HG03064 (cell line): Measurements from ENCODE around the gene SLCO1B1.
"Not testable (repeated sequence)": the region's sequence is repeated elsewhere in the genome, so short reads cannot be mapped to it uniquely, and the experiment has no call there.

Source experiments
- ATAC-seq: cut with Tn5 transposase; IDR thresholded peaks from one replicate; pipeline ENCODE4 v1.9.1; 2021; ENCODE audit warnings: low read depth; ENCODE audit not compliant: unreplicated experiment

The SLCO1B1 gene

GRCh38 chr12:21130998-21131397, at the start of gene SLCO1B1:
SLCO1B1 (plus strand) TSS chr12:21131194; CDS start chr12:21141575, 10,381 bp downstream.
- no peak for ATAC-seq

DNA sequence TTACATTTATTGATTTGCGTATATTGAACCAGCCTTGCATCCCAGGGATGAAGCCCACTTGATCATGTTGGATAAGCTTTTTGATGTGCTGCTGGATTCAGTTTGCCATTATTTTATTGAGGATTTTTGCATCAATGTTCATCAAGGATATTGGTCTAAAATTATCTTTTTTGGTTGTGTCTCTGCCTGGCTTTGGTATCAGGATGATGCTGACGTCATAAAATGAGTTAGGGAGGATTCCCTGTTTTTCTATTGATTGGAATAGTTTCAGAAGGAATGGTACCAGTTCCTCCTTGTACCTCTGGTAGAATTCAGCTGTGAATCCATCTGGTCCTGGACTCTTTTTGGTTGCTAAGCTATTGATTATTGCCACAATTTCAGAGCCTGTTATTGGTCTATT, 46.2 kb upstream of the SLCO1B1 start:
- ATAC-seq = not testable (repeated sequence)

GRCh38 chr12:21111732-21112131, 19.3 kb upstream of the SLCO1B1 start:
- no peak for ATAC-seq

DNA sequence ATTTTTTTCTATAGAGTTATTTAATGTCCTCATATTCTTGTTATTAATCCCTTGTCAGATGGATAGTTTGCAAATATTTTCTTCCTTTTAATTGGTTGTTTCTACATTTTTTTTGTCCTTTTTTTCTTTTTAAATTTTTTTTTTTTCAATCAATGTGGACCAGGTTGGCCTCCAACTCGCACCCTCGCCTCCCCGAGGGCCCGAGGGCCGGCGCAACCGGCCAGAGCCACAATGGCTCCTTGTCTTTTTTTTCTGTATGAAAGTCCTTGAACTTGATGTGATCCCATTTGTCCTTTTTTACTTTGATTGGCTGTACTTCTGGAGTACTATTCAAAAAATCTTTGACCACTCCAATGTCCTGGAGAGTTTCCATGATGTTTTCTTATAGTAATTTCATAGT, 17.7 kb upstream of the SLCO1B1 start:
- ATAC-seq = no peak

- no peak for ATAC-seq
Observed at GRCh38 chr12:21117995-21118394, 13.0 kb upstream of the SLCO1B1 start.

- ATAC-seq = no peak
Observed at GRCh38 chr12:21118760-21119159, 12.2 kb upstream of the SLCO1B1 start.

DNA sequence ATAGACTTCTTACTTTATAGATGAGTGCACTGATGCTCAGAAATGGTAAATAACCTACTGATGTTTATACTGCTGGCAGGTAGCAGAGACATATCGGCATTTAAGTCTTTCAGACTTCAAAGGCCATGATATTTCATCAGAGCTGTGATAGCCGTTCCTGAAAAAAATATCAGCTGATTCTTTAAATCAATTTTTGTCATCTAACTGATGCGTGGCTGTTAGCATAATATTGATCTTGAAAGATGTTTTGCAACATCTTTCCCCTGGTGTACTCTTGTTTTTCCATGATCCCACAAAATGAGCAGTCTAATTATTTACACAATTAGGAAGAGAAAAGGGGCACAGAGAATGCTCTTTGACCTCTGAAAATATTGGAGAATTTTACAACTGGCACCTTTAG, 1.6 kb upstream of the SLCO1B1 start:
- ATAC-seq = no peak

DNA sequence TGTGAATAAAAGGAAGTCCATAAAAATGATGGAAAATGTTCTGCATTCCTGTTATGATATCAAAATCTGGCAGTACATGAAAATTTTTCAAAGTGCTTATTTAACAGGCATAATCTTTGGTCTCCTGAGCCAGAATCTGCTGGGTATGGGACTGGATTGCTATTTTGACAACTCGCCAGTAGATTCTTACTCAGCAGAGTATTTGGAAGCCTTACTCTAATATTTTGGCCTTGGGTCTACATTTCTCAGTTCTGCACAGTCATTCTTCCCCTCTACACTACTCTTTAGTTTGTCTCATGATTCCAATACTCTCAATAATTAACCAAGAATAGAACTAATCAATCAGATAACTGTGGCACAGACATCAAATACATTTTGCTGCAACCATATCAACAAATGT, 1.1 kb upstream of the SLCO1B1 start:
- ATAC-seq = no peak

DNA sequence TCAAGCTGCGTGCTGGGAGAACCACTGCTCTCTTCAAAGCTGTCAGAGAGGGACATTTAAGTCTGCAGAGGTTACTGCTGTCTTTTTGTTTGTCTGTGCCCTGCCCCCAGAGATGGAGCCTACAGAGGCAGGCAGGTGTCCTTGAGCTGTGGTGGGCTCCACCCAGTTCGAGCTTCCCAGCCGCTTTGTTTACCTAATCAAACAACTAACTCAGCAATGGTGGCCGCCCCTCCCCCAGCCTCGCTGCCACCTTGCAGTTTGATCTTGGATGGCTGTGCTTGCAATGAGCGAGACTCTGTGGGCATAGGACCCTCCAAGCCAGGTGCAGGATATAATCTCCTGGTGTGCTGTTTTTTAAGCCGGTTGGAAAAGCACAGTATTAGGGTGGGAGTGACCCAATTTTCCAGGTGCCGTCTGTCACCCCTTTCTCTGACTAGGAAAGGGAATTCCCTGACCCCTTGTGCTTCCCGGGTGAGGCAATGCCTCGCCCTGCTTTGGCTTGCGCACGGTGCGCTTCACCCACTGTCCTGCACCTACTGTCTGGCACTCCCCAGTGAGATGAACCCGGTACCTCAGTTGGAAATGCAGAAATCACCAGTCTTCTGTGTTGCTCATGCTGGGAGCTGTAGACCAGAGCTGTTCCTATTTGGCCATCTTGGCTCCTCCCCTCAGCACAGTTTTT, 6.5 kb downstream of the SLCO1B1 start:
- not testable (repeated sequence) for ATAC-seq

DNA sequence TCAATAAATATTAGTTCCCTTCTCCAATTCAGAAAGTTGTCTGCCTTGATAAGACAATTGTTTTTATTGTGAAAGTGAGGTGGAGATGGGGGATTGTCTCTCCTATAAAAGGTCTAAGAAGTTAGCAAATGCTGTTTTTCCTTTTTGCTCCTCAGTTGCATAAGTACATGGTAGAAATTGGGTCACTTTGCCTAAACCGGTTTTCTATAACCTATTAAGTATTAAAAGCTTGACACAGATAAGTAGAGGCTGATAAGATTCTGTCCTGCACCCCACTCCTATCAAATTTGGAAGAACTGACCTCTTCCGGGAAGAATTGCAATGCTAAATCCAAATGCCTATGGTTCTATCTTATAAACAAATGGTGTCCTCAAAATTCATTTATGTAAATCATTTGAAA, 7.0 kb downstream of the SLCO1B1 start:
- ATAC-seq = no peak

- no peak for ATAC-seq
Observed at GRCh38 chr12:21144309-21144708, 13.3 kb downstream of the SLCO1B1 start.

DNA sequence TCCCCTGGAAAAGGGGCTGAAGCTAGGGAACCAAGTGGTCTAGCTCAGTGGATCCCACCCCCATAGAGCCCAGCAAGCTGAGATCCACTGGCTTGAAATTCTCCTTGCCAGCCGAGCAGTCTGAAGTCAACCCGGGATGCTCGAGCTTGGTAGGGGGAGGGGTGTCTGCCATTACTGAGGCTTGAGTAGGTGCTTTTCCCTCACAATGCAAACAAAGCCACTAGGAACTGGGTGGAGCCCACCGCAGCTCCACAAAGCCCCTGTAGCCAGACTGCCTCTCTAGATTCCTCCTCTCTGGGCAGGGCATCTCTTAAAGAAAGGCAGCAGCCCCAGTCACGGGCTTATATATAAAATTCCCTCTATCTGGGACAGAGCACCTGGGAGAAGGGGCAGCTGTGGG, 18.9 kb downstream of the SLCO1B1 start:
- not testable (repeated sequence) for ATAC-seq

DNA sequence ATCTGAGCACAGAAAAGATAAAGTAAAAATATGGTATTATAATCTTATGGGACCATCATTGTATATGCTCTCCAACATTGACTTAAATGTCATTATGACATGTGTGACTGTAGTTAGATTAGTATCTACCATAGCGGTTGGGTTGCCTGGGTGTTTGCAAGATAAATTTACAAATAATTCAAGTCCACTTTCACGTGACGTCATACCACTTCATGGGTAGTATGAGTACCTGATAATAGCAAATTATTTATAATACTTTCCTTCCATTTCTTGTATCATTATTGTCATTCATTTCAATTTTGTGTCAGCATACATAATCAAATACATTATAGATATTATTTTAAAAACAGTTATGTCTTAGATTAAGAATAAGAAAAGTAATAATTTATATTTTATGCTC, 20.2 kb downstream of the SLCO1B1 start:
- ATAC-seq = no peak

DNA sequence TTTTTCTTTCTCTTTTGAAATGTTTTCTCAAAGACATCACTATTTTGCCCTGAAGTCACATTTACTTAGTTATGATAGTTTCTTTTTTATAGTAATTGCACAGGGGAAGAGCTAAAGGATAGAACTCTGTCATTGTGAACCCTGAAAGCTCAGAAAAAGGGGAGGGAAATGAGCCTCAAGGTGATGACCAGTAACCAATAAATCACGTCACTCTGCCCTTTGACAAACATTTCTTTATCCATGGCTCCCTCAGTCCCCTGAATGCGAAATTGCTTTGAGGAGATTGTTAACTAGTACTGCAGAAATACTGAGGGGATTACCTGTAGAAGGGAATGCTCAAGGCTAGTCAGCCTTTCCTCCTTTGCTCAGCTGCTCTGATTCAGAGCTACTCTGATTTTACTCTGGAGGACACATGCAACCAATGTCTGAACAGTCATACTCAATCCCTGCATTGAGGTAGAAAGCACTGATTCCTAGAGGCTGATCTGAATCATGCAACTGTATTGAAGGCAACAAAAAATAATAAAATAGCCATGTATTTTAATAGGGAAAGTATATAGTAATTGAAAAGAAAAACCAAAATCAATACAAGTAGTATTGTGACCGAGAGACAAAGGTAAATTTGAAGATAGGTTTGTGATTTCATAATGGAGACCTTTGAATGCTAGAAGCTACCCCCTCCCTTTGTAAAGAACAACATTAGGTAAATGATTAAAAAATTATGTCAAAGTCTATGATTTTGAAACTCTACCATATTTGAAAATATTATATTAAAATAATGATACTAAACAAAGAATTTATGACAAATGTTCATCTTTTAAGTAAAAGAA, 24.7 kb downstream of the SLCO1B1 start:
- ATAC-seq = no peak

DNA sequence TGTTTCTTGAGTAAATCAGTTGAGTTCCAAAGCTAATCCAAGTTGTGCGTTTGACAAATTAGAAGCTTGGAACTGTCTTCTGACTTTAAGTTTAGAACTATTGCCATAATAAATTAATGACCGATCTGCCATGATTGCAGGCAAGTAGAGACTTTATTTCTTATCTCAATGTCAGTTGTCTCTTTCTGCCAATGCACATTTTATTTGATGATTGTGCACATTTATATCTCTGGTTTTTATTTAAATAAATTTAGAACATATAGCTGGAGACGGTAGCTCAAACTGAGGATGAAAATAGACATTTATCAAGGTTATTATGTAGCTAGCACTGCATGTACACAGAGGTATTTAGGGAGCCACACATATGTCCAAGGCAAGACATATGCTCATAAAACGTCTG, 34.1 kb downstream of the SLCO1B1 start:
- no peak for ATAC-seq

DNA sequence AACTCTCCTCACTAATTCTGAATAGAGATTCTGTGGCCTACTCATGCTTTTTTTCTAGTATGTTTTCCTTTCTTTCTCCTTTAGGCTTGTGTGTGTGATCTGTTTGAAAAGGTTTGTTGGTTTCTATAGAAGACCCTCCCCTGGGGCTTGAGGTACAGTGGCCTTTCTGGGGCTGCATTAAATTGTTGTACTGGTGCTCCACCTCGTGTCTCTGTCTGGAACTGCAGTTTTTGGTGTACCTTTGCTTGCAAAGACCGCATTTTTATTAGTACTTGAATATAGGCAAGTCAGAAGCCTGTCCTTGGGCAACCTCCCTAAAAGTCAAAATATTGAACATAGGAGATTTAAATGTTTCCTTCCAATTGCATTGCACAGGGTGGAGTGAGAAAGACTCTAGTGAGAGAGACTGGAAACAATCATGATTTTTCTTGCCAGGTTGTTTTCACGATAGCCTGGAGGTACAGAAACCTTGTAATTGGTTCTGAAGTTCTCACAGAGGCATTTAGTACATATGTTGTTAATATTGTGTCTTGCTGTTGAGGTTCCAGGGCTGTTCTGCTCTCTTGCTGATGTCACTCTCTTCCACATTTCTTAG, 39.0 kb downstream of the SLCO1B1 start:
- ATAC-seq = no peak

- no peak for ATAC-seq
Observed at GRCh38 chr12:21172079-21172478, 41.1 kb downstream of the SLCO1B1 start.

- ATAC-seq = no peak
Observed at GRCh38 chr12:21183721-21184275, 52.8 kb downstream of the SLCO1B1 start.

DNA sequence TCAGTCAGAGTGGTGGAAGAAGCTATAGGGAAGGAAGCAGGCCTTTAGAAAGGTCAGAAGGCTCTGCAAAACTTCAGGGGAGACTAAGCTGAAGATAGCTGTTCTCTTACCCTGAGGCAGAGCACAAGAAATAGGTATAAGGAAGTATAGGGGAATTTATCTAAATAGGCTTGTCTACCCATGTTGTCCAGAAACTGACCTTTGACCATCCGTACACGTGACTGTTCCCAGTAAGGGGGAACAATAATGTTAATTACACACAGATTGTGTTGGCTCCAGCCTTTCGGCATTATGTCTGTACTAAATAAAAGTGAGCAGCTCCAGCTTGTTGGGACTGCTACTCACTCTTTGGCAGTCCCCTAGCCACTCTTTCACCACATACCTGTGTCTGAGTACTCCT, 59.0 kb downstream of the SLCO1B1 start:
- ATAC-seq = no peak

GRCh38 chr12:21214433-21214832, 83.4 kb downstream of the SLCO1B1 start:
- not testable (repeated sequence) for ATAC-seq

DNA sequence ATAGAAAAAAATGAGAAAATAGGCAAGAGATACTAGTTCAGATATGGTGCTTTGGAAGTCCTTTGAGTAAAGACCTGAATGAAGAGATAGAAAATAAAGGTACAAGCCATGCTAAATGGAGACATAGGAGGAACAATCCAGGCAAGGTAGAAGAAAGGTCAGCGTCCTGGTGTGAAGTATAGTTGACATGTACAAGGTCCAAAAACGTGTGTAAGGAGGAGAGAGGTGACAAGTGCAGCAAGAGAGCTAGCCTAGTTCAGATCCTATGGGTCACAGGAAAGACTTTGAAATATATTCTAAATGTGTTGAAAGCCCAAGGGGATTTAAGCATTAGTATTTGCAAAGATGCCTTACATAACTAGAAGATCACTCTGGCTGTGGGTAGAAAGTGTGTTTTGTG, 88.2 kb downstream of the SLCO1B1 start:
- no peak for ATAC-seq
